HK-2 (cell line): ENCODE measurements around the gene GLRA2.
A peak's percentile ranks its signal among the peaks of the same experiment; 100 is the strongest.

Experiments used
- DNase-seq: peaks from one replicate; pipeline ENCODE4 v3.0.0-alpha.2; 2018; ENCODE audit not compliant: unreplicated experiment

The GLRA2 gene

DNA sequence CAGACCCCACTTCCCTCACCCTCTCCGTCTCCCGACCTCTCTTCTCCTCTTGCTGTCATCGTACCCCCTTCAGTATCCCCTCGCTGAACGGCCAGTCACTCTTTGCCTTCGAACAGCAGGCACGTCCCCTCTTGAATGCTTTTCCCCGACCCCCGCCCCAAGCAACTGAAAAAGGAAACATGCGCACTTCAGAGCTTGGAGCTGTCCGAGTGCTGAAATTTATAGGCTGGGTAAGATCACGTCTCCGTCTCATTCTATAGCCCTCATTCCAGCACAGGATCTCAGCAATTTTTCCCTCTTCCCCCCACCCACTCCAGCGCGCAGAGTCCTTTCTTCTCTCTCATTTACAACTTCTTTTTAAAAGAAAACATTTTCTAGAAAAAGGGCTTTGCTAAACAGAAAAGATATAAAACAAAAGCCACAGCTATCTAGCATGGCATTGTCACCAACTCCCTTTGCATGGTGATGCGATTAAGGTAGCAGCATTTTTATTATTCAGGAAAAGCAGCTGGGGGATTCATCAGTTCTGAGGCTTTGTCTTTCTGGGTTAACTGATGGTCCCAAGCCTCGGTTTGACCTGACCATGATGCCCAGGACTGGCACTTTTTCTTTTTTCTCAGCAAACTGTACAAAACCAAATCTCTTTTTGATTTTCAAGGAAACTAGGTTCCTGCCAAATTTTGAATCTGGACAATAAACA, at the start of gene GLRA2:
GLRA2 (plus strand) TSS at position 247 of the 700 bp plus-strand sequence. CDS start 522 bp downstream, outside the sequence.
- peak; percentile 3 for DNase-seq

GRCh38 chrX:14489437-14489836, 39.9 kb upstream of the GLRA2 start:
- DNase-seq = peak; percentile 16

DNA sequence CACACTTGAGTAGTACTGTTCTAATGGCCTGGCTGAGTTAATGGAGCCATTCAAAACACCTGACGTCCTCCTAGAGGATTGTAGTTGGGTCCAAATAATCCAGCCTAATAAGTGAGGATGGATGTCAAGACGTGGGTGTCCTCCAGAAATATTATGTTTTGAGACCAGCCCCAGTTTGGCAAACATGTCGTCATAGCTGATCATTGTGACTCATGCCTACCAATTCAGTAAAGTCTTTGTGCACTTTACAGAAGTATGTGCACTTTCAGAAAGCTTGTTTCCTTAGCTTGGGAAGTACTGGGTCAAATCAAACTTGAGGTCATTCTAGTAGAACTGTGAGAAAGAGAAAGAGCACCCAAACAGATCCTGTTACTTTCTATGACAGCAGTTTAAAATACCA, 37.6 kb upstream of the GLRA2 start:
- no peak for DNase-seq

DNA sequence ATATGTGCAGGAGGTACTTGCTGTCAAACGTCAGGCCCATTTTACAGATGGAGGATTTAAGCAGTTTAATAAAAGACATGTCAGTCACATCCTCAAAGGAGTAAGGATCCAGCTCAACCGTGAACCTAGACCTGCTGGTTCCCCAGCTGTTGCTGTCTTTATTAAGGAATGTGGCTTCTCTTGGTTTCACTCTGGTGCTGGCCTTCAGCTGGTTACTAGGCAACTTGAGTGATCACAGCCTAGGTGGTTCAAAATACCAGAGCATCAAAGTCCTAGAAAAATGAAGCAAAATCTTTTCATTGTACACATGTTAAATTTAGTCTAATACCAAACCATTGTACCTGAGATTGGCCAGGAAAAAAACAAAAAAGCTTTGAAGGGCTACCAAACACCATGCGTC, 32.7 kb upstream of the GLRA2 start:
- no peak for DNase-seq

- no peak for DNase-seq
These were observed 32.1 kb upstream of the GLRA2 start for GRCh38 chrX:14497184-14497666.

DNA sequence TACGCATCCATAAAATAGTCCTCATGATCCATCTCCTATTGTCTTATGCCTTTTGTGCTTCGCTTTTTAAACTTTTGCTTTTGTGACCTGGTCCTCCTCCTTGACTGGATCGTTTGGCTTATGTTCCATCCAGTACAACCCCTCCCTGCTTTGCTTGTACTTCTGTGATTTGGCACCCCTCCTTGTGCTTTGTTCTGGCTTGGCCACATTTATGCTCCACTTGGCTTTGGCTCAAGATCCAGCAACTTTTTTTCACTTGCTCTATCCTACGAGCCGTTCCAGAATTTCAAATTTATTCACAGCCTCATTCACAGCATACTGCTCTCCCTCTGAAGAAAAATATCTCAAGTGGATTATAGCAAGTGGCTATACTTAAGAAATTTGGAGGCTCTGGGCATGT, 28.0 kb upstream of the GLRA2 start:
- DNase-seq = no peak

DNA sequence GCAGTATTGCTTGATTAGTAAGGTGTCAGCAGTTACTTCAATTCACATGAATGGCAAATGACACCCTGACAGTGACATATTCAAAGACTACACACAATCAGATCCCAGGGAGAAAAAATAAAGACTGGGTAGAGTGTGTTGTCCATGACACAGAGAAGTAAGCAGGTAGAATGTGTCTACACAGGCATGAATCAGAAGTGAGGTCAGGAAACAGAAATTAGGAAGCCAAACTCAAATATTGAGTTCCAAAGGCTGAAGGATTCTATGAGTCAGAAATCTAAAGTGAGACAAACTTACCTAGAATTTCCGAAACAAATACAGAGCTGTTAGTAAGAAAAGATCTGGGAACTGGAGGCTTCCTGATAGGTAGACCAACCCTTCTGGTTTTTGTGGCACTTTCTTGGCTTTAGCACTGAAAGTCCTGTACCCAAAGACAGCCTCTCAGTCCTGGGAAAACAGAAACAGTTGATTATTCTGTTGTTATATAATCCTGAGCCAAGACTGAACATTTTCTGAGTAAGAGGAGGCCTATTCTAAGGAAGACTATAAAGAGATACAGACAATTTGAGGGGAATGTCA, 24.3 kb upstream of the GLRA2 start:
- no peak for DNase-seq

DNA sequence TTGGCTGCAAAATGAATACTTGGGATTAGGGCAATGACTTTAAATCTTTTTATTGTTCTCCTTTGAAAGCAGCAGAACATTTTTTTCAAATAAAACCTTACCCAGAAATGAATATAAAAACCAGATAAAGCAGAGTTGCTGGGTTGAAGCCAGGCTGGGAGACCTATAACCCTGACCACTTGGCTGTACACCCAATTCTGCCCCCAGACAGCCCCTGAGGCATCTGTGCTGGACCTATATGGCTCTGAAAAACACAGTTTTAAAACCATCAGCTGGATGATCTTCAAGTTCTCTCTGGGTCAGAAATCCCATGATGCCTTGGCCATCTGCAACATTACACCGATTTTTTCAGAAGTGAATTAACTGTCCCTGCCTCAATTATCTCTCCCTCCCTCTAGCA, 23.7 kb upstream of the GLRA2 start:
- DNase-seq = no peak

DNA sequence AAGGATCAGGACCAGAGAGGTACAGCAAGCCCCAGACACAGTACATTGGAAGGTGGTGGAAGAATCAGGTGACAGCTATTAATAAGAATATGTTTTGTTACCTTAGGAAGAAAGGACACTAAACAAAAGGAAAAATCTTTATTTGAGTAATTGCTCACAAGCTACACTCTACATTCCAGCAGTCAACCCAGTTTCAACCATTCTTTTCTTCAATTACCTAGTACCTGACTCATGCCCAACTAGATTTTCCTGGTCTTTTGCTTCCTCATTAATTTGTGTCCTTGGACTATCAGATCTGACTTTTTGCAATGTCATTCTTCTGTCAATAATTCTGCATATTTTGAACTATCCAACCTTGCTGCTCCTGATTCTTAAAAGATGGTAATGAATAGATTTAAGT, 22.5 kb upstream of the GLRA2 start:
- DNase-seq = no peak

DNA sequence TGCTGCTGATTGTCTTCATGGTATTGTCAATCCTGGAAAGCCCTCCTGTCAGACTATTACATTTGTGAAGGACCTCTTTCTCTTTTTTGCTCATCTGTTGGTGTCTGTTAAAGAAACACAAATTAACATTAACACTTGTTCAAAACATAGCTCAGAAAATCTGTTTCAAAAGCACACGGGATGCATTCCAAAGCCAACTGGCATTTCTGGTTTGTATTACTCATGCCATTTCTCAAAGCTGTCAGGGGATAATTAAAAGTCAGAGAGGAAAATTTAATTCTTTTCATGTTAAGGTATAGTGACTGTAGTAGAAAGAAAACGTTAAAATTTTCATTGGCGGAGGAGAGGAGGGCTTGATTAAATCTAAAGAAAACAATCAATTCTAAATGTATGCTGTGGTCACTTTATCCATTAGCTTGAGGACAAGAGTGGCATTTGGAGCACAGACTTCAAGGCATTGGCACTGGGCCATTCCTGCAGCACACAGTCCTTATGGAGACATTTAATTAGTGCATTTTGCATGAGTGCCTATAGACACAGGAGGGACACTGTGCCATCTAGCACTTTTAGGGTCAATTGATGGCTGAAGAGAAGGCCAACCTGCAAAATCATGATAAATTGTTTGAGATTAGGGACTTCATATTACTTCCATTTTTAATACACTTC, 21.2 kb upstream of the GLRA2 start:
- DNase-seq = no peak

DNA sequence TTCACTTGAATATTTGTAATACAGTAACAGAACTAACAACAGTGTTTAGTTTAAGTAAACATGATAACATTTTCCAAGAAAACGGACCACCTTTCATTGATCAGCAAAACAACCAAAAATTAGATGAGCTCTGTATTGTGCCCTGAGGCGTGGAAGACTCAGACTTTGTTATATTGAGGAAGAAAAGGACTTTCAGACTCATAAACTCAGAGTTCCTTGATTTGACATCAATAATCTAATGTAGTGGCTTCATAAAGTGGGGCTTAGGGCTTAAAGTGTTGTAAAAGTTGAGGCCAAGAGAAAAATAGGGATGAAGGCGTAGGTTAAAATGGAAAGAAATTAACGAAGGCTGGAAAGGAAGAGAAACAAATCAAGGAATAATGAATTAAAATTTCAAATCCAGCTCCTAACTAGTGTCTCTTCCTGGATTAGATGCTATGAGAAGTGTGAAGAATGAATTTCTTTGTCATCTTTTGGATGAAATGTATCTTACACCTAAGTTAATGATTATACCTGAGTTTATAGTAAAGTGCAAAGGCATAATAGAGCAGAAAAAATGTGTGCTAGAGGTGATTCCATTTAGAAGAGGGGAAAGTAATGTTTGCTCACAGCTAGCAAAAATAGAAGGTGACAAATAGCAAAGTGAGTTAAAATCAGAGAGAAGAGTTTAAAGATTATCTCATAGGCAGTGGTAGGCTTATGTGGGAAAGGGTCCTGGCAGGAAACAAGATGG, 19.8 kb upstream of the GLRA2 start:
- DNase-seq = no peak

GRCh38 chrX:14528629-14529289, 577 bp upstream of the GLRA2 start:
- peak; percentile 54 for DNase-seq

GRCh38 chrX:14533867-14534266, 4.5 kb downstream of the GLRA2 start:
- DNase-seq = no peak

GRCh38 chrX:14546190-14546589, 16.9 kb downstream of the GLRA2 start:
- no peak for DNase-seq

GRCh38 chrX:14554131-14554715, 24.9 kb downstream of the GLRA2 start:
- no peak for DNase-seq

- DNase-seq = no peak
These were observed 34.7 kb downstream of the GLRA2 start for GRCh38 chrX:14564058-14564457.

- no peak for DNase-seq
These were observed 43.8 kb downstream of the GLRA2 start for GRCh38 chrX:14573161-14573560.

GRCh38 chrX:14581081-14581480, 51.7 kb downstream of the GLRA2 start:
- no peak for DNase-seq

- DNase-seq = no peak
These were observed 55.2 kb downstream of the GLRA2 start for GRCh38 chrX:14584548-14584947.

GRCh38 chrX:14590216-14590615, 60.9 kb downstream of the GLRA2 start:
- DNase-seq = no peak

DNA sequence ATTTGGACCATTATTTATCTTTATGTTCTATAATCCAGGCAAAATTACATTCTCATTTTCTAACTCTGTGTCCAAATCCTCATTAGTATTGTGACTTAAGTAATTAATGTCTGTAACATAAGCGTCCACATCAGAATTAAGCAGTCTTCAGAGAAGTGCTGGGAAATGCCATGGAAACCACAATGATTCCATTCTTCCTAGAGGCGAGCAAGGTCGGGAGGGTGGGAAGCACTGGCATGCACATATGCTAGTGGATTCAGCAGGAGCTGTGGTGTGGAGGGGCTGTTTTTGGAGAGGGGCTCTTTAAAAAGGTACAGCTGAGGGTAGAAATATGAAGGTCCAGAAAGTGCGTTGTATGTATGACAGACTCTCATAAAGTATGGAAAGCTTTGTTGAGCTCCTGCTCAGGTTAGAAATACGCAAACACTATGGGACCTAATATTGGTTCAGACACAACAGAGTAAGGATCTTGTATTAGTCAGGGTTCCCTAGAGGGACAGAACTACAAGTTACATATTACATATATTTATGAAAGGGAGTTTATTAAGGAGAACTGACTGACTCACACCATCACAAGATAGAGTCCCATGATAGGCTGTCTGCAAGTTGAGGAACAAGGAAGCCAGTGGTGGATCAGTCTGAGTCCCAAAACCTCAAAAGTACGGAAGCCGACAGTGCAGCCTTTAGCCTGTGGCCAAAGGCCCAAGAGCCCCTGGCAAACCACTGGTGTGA, 61.5 kb downstream of the GLRA2 start:
- no peak for DNase-seq
